GM23338 (cell line): Measurements from ENCODE around the gene PID1. TPM values are rescaled to one million over a fixed set of nuclear protein-coding genes. Genes with fewer than 3 reads are reported as not detected.

Source experiments
- ATAC-seq: fragments of 200-7000 bp; cut with Tn5 transposase; 3 replicates; pipeline ENCODE4 v1.9.1; 2020
- DNase-seq: peaks from one replicate; pipeline ENCODE4 v3.0.0-alpha.2; 2015; ENCODE audit warnings: low spot score
- H2AFZ ChIP-seq: fragments of 200-600 bp; sonication (generic); 2 replicates; pipeline ENCODE4 v1.8.0; 2016; ENCODE audit warnings: antibody characterized with exemption, mild to moderate bottlenecking, moderate library complexity
- H3F3A ChIP-seq: fragments of 200-600 bp; sonication (generic); replicated peaks from 2 replicates; pipeline ENCODE4 v1.8.0; 2017; ENCODE audit warnings: antibody characterized with exemption, mixed run types, low read depth
- H3K27ac ChIP-seq: fragments of 200-600 bp; sonication (generic); 2 replicates; pipeline ENCODE4 v1.6.1; 2016; ENCODE audit warnings: low read depth
- H3K27me3 ChIP-seq: fragments of 200-600 bp; sonication (generic); 2 replicates; pipeline ENCODE4 v1.8.0; 2016; ENCODE audit warnings: mild to moderate bottlenecking, mixed run types, moderate library complexity; ENCODE audit not compliant: insufficient read depth
- H3K36me3 ChIP-seq: fragments of 200-600 bp; sonication (generic); 2 replicates; pipeline ENCODE4 v1.8.0; 2016; ENCODE audit warnings: mild to moderate bottlenecking; ENCODE audit not compliant: insufficient read depth
- H3K4me1 ChIP-seq: fragments of 200-600 bp; sonication (generic); 2 replicates; pipeline ENCODE4 v1.8.0; 2016; ENCODE audit warnings: mild to moderate bottlenecking, moderate library complexity; ENCODE audit not compliant: insufficient read depth
- H3K4me2 ChIP-seq: fragments of 200-600 bp; sonication (generic); 2 replicates; pipeline ENCODE4 v1.7.1; 2017; ENCODE audit warnings: mixed run types
- H3K4me3 ChIP-seq: fragments of 200-600 bp; sonication (generic); 2 replicates; pipeline ENCODE4 v1.6.1; 2016; ENCODE audit warnings: mixed run types
- H3K79me2 ChIP-seq: fragments of 200-600 bp; sonication (generic); replicated peaks from 2 replicates; pipeline ENCODE4 v1.8.0; 2017; ENCODE audit warnings: mild to moderate bottlenecking; ENCODE audit not compliant: insufficient read depth
- H3K9me2 ChIP-seq: fragments of 200-600 bp; sonication (generic); 2 replicates; pipeline ENCODE4 v1.8.0; 2017; ENCODE audit not compliant: insufficient read depth
- H4K20me1 ChIP-seq: fragments of 200-600 bp; sonication (generic); replicated peaks from 2 replicates; pipeline ENCODE4 v1.8.0; 2017; ENCODE audit warnings: mild to moderate bottlenecking; ENCODE audit not compliant: insufficient read depth
- H3K27ac Mint-ChIP-seq: 2 replicates; pipeline ENCODE4 v1.8.0; 2020; ENCODE audit warnings: inconsistent platforms, mild to moderate bottlenecking, moderate library complexity, mixed read lengths
- H3K27me3 Mint-ChIP-seq: 3 replicates; pipeline ENCODE4 v1.8.0; 2022; ENCODE audit warnings: low read depth, mild to moderate bottlenecking, moderate library complexity, mixed read lengths, inconsistent platforms; ENCODE audit not compliant: insufficient read depth, poor library complexity
- H3K36me3 Mint-ChIP-seq: 3 replicates; pipeline ENCODE4 v1.8.0; 2021; ENCODE audit warnings: low read depth, mild to moderate bottlenecking, inconsistent platforms, moderate library complexity, mixed read lengths
- H3K4me1 Mint-ChIP-seq: 3 replicates; pipeline ENCODE4 v1.8.0; 2020; ENCODE audit warnings: mild to moderate bottlenecking, inconsistent platforms, mixed read lengths
- H3K4me3 Mint-ChIP-seq: 3 replicates; pipeline ENCODE4 v1.8.0; 2021; ENCODE audit warnings: moderate library complexity, mild to moderate bottlenecking, inconsistent platforms, mixed read lengths
- H3K9me3 Mint-ChIP-seq: 3 replicates; pipeline ENCODE4 v1.8.0; 2020; ENCODE audit warnings: moderate library complexity, mild to moderate bottlenecking, inconsistent platforms, mixed read lengths
- CREB1 ChIP-seq: fragments of 250-450 bp; sonication (Bioruptor Pico); IDR thresholded peaks from 2 replicates; pipeline ENCODE4 v1.5.0; 2020; ENCODE audit warnings: low read depth, mild to moderate bottlenecking, moderate library complexity
- CTCF ChIP-seq, 2 experiments: fragments of 200-600 bp in 1 of 2; sonication (generic) in 1 of 2; conservative IDR thresholded peaks; 2 replicates each; pipeline versions ENCODE4 v1.5.1 to v1.6.1; 2016 to 2017; ENCODE audit warnings: antibody characterized with exemption in 2 of 2, low read depth in 2 of 2, mild to moderate bottlenecking in 2 of 2, moderate library complexity in 1 of 2
- ETS1 ChIP-seq: IDR thresholded peaks from 2 replicates; pipeline ENCODE4 v1.6.1; 2016; ENCODE audit warnings: antibody characterized with exemption
- EZH2 ChIP-seq: fragments of 200-600 bp; sonication (generic); IDR thresholded peaks from one replicate; pipeline ENCODE4 v1.8.0; 2017; ENCODE audit warnings: antibody characterized with exemption, mild to moderate bottlenecking, low read depth; ENCODE audit not compliant: unreplicated experiment
- EZH2phosphoT487 ChIP-seq: fragments of 200-600 bp; sonication (generic); IDR thresholded peaks from one replicate; pipeline ENCODE4 v1.8.1; 2018; ENCODE audit warnings: antibody characterized with exemption; ENCODE audit not compliant: unreplicated experiment
- JUNB ChIP-seq: IDR thresholded peaks from one replicate; pipeline ENCODE4 v1.6.1; 2016; ENCODE audit warnings: antibody characterized with exemption; ENCODE audit not compliant: unreplicated experiment
- NANOG ChIP-seq: IDR thresholded peaks from 2 replicates; pipeline ENCODE4 v1.6.1; 2016; ENCODE audit warnings: antibody characterized with exemption, borderline replicate concordance
- POLR2AphosphoS5 ChIP-seq: IDR thresholded peaks from 2 replicates; pipeline ENCODE4 v1.6.1; 2016; ENCODE audit warnings: antibody characterized with exemption, low read depth
- REST ChIP-seq: IDR thresholded peaks from one replicate; pipeline ENCODE4 v1.6.1; 2018; ENCODE audit warnings: antibody characterized with exemption; ENCODE audit not compliant: unreplicated experiment
- STAT1 ChIP-seq: IDR thresholded peaks from one replicate; pipeline ENCODE4 v1.6.1; 2016; ENCODE audit warnings: antibody characterized with exemption; ENCODE audit not compliant: unreplicated experiment
- ZNF114 ChIP-seq: fragments of 250-450 bp; sonication (Bioruptor Pico); IDR thresholded peaks from 2 replicates; pipeline ENCODE4 v1.5.0; 2020; ENCODE audit warnings: mild to moderate bottlenecking, moderate library complexity
- ZNF331 ChIP-seq: fragments of 250-450 bp; sonication (Bioruptor Pico); IDR thresholded peaks from 2 replicates; pipeline ENCODE4 v1.5.0; 2020; ENCODE audit warnings: low read depth, mild to moderate bottlenecking, moderate library complexity
- ZNF462 ChIP-seq: fragments of 250-450 bp; sonication (Bioruptor Pico); IDR thresholded peaks from 2 replicates; pipeline ENCODE4 v1.5.0; 2020; ENCODE audit warnings: mild to moderate bottlenecking, moderate library complexity
- polyA plus RNA-seq: library from polyadenylated mRNA; unstranded; fragments of >200 nt; fragmentation: Nextera tagmentation; extraction: Ambion mirVana; gene quantifications from 2 replicates; pipeline ENCODE4 v1.2.1, GENCODE V29; 2016
- total RNA-seq: library from RNA; depleted of rRNA; stranded (reverse); fragments of >200 nt; shearing (Covaris generic); gene quantifications from 2 replicates; pipeline ENCODE4 v1.2.3, GENCODE V29; 2014

PID1 gene
- total and polyA plus RNA-seq, 2 experiments from 2014 or later, result 1.7 to 2.4 TPM

- no peaks in the 10 kb centered on the region for H3K36me3 ChIP-seq
- no peak overlapping the region for H3K4me2 ChIP-seq
- no peaks in the 10 kb centered on the region for H4K20me1 ChIP-seq
- H3K9me3 Mint-ChIP-seq, result no peaks in the 10 kb centered on the region
- H2AFZ ChIP-seq, result no peak overlapping the region
- H3K36me3 Mint-ChIP-seq, result no peaks in the 10 kb centered on the region
- no peak overlapping the region for H3K4me3 Mint-ChIP-seq
- no peaks in the 10 kb centered on the region for H3K27me3 ChIP-seq
- H3K27ac ChIP-seq, result no peak overlapping the region
- no peaks in the 10 kb centered on the region for H3K9me2 ChIP-seq
- ATAC-seq, result no peak
- H3K4me1 ChIP-seq, result no peaks in the 10 kb centered on the region
- peaks cover 4% of the 10 kb centered on the region for H3K27me3 Mint-ChIP-seq
- no peak overlapping the region for H3K27ac Mint-ChIP-seq
- no peak for TF ChIP-seq ZNF331 (CRISPR knock-in tag)
- TF ChIP-seq EZH2, result no peak
- no peak for TF ChIP-seq ETS1
- TF ChIP-seq CTCF (conservative IDR thresholded peaks at IDR 0.05; ENCODE audit: low read depth in 2 of 2), result no peak
- no peak for TF ChIP-seq EZH2phosphoT487
- no peak for TF ChIP-seq NANOG
- no peak for TF ChIP-seq POLR2AphosphoS5
- no peak for TF ChIP-seq JUNB
- TF ChIP-seq ZNF462 (CRISPR knock-in tag), result no peak
- no peak for TF ChIP-seq STAT1
- no peak for TF ChIP-seq CREB1 (CRISPR knock-in tag)
- TF ChIP-seq ZNF114 (CRISPR knock-in tag), result no peak
- TF ChIP-seq REST, result no peak
- no peaks in the 10 kb centered on the region for H3K4me1 Mint-ChIP-seq
- DNase-seq, result no peak
- no peak overlapping the region for H3K4me3 ChIP-seq
- H3K79me2 ChIP-seq, result no peaks in the 10 kb centered on the region
- H3F3A ChIP-seq, result no peaks in the 10 kb centered on the region
Observed at GRCh38 chr2:229025653-229026052, 245.4 kb downstream of the PID1 start.
